GM12865 (cell line): ENCODE results near the gene ZBTB20.

Experiments
- DNase-seq: peaks from one replicate; pipeline ENCODE4 v3.0.0; 2010; ENCODE audit warnings: low read depth
- H3K4me3 ChIP-seq: 2 replicates; pipeline ENCODE4 v1.5.1; 2011; ENCODE audit warnings: mild to moderate bottlenecking, low read depth, low read length, control low read depth
- CTCF ChIP-seq: IDR thresholded peaks from 2 replicates; pipeline ENCODE4 v1.5.1; 2011; ENCODE audit warnings: low read length, control low read depth, low read depth, inconsistent platforms; ENCODE audit not compliant: insufficient read depth; ENCODE audit errors: missing control alignments

The ZBTB20 gene

DNA sequence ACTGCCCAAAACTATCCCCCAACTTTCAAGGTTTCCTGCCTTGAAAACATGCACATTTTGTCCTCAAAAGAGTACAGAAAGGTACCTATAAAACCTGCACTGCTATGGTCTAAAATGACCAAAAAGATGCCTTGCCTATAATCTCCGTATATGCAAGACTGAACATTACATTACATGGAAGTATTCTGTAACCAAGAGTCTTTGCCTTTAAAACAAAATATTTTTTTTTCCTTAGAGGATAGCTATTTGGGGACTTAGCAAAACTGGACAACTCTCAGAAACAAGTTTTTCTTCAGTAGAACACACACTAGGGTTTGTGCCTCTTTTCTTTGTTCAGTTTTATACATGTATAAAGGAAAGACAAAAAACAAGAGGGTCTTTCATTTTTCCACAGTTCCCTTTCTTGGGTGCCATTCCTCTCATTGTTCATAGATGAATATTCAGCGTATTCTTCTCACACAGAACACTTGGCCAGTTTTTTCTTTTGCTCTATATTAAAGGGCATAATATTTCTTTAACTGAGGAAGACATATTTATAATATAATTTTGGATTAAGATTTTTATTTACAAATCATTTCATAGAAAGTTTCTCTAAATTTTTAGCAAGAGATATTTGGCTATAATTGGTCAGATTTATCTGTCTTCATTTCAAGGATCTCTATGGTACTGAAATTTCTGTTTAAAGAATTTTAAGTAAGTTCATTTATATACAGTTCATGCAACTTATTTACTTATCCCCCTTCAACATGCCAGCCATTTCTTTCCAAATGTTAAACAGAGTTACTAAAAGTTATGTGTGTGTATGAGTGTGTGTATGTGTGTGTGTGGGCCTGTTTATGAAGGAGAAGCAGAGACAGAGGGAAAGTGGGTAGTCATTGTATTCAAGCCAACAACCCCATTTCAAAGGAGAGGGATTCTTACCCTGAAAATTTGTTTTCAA lies 142.6 kb downstream of the ZBTB20 start:
- no peak for TF ChIP-seq CTCF
- H3K4me3 ChIP-seq, result no peak overlapping the region
- DNase-seq, result no peak

DNA sequence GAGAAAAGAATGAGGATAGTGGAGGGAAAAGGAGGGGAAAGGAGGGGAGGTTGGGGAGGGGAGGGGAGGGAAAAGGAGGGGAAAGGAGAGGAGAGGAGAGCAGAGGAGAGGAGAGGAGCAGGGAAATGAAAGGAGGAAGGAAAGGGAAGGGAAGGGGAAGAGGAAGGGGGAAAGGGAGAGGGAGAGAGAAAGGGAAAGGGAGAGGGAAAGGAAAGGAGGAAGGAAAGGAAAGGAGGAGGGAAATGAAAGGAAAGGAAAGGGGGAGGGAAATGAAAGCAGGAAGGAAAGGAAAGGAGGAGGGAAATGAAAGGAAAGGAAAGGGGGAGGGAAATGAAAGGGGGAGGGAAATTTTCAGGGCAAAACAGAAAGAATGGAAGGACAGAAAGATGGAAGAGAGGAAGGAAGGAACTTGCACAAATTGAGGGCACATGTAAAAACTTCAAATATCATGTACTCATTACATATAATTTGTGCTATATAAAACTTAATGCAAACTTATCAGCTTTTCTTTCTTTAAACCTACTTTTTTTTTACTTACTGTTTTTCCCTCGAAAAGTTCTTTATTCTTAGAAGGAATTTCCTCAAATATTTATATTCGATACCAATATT lies 148.0 kb downstream of the ZBTB20 start:
- H3K4me3 ChIP-seq, result no peak overlapping the region
- no peak for DNase-seq
- no peak for TF ChIP-seq CTCF

DNA sequence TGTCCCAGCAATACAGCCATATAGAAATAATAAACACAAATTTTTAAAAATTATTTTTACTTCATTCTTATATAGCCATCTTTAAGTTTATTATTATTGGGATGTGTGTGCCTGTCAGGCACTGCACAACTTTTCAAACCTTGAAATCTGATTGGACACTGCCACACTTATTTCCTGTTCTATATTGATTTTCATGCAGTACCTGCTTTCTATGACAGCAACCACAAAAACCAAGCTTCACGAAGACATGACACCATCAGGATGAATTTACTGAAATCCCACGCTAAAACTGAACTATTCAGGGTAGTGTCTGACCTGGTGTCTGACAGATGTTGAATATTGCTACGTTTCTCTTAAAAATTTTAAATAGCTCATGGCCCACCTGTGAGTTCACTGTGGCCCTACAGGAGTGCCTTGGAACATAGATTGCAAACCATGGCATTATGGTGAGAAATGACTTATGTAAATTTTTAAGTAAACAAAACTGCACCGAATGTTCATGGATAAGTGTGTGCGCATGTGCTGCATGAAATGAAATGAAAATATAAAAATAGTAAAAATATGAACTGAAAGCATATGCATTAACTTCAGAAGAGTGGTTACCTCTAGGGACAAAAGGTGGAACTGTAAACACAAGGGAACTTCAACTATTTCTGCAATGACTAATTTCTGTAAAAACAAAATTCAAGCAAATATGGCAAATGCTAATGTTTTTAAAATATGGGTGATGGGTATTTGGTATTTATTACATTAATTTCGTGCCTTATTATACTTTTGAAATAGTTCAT lies 152.3 kb downstream of the ZBTB20 start:
- peak; percentile 10 for DNase-seq
- TF ChIP-seq CTCF, result no peak
- H3K4me3 ChIP-seq, result no peak overlapping the region

DNA sequence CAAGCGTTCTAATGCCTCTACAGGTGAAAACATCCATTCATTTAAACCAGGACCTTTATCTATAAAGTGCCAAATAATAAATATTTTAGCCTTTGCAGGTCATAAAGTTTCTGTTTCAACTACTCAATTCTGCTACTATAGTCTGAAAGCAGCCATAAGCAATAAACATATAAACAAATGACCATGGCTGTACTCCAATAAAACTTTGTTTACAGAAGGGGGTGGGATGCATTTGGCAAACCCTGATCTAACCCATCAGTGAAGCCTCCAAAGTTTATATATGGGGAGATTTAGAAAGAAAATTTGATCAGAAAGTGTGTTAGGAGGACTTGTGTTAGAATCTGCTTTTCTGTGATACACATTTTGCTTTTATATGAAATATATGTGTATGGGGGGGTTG lies 161.3 kb downstream of the ZBTB20 start:
- no peak for TF ChIP-seq CTCF
- no peak overlapping the region for H3K4me3 ChIP-seq
- no peak for DNase-seq

DNA sequence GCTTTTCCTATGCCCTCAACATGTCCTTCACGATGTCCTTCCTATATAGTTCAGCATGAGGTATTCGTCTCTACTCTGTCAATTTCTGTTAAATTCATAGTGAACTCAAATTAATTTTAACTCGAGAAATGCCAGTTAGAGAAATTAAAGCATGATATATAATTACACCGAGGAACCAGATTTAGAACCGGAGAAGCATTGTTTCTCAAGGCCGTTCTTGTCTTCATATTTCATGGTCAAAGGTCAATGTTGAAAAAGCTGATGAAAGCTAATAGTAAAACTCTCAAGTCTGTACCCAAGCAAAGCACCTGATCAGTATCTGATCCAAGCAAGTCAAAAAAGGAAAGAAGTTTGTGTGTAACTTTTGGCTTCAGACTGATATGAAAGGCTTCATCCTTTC lies 163.8 kb downstream of the ZBTB20 start:
- DNase-seq, result no peak
- H3K4me3 ChIP-seq, result no peak overlapping the region
- no peak for TF ChIP-seq CTCF

DNA sequence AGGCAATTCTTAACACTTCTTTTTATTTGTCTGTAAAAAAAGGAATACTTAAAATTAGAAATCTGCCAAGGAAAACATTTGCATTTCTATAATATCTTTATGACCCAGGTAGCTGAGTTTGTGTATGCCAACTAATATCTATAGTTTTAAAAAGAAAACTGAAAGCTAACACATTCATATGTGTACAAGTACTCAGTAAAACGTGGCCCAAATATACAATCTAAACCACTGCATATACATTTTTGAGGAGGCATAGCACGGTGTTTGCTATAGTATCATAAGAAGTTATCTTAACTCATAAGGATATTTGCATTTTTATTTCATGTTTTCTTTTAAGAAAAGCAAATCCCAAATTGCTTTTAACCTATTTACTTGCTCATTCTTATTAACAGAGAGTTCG lies 172.7 kb downstream of the ZBTB20 start:
- TF ChIP-seq CTCF, result no peak
- peak; percentile 10 for DNase-seq
- no peak overlapping the region for H3K4me3 ChIP-seq
